GM18508 (cell line): ENCODE results near the gene RCN1.
"Not testable (repeated sequence)": the region's sequence is repeated elsewhere in the genome, so short reads cannot be mapped to it uniquely, and the experiment has no call there.

Experiments used
- ATAC-seq: cut with Tn5 transposase; IDR thresholded peaks from one replicate; pipeline ENCODE4 v1.9.1; 2021; ENCODE audit warnings: moderate number of reproducible peaks; ENCODE audit not compliant: insufficient read depth, unreplicated experiment

The RCN1 gene

DNA sequence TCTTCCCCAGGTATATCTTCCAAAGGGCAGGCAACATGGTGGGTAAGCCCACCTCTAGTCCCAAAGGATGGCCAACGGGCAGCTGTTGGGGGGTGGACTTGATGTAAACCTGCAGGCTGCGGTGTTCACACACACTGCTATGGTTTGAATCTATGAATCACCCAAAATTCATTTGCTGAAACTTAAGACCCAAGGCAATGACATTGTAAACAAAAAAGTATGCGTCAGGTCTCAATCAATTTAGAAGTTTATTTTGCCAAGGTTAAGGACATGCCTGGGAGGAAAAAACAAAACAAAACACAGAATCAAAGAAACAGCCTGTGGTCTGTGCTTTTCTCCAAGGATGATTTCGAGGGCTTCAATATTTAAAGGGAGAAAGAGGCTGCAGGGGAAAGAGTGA is 18.3 kb downstream of the RCN1 start:
- ATAC-seq, result no peak

DNA sequence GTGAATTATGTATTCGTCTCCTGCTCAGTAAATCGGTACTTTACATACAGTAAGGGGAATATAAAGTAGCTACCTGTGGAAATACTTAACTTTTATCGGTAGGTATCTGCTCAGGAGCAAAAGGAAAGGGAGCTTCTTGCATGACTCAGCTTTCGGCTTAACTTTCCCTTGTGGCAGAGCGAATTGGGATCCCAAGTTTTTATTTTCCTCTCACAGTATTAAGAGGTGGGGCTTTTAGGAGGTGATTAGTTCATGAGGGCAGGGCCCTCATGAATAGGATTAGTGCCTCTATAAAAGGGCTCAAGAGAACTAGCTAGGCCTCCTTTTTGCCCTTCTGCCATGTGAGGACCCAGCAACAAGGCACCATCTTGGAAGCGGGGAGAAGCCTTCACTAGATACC is 18.7 kb downstream of the RCN1 start:
- ATAC-seq, result no peak

DNA sequence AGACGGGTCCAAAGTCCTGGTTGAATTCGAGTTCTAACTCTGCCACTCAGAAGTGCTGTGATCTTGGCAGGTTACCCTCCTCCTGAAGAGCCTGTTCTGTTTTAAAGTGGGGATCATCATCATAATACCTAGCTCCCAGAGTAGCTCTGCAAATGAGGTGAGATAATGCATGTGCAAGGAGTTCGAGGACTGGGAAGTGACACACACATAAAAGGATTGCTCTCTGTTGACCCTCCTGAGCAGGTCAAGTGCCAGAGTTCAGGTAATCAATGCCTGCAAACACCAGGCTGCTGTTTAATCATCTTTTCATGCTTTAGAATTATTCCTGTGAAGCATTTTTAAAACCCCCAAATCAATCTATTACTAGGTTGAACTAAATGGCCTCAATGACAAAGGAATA is 19.9 kb downstream of the RCN1 start:
- ATAC-seq, result no peak

DNA sequence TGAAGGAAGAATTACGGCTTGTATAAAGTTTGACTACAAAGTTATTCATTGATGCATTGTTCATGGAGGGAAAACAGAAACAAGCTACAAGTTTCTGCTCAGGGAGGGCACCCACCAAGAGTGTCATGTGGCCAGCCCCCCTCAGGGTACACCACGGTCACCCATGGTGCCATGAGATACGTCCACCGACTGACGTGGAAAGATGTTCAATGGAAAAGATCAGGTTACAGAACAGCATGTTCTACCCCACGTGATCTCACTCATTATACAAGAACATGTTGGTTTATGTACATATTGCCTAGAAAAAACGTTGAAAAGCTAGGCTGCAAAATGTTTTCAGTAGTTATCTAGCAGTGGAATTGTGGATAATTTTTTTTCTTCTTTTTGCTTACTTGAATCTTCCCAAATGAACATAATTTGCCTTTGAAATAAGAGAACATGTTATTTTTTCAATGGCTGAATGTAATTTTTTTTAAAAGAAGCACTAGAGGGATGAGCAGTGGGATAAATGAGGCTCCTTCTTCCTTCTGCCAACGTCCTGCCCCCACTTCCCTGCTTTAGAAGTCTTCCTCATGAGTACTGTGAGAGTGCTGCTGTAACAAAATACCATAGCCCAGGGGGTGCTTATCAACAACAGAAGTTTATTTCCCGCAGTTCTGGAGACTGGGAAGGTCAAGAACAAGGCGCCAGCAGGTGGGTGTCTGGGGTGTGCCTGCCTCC is 22.5 kb downstream of the RCN1 start:
- no peak for ATAC-seq

DNA sequence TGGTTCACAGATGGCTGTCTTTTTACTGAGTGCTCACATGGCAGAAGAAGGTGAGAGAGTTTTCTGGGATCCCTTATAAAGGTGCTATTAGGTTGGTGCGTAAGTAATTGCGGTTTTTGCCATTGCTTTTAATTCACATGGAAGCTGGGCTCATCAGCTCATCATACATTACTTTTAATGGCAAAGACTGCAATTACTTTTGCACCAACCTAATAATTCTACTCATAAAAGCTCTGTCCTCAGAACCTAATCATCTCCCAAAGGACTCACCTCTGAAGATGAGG is 23.0 kb downstream of the RCN1 start:
- no peak for ATAC-seq

DNA sequence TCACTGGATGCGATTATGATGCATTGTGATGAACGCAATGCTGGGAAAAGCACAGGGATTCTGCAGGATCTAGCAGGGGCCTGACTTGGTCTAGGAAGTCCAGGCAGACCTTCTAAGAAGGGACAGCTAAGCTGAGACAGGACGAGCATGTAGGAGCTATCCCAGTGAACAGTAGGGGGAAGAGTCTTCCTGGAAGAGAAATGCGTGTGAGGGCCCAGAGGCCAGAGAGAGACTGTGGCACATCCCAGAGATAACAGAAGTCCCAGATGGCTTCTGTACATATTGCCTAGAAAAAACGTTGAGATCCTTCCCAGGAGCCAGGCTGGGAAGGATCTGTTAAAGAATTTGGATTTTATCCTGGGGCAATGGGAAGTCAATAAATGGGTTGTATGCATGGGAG is 24.6 kb downstream of the RCN1 start:
- ATAC-seq, result no peak

DNA sequence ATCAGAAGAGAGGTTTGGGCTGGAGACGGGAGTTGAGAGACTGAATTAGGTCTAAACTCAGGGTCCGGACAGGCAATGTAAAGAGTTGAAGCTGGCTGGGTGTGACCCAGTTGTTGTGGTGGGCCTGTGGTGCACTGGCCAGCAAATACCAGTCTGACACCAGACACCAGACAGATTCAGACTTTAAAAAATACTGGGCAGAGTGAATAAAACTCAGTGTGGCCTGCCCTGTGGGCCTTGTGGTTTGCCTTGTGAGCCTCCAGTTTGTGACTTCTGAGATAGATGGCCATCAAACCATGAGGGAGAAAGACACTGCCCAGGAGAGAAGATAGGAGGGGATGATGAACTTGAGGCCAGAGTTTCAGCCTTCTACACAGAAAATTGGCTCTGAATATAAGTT is 25.8 kb downstream of the RCN1 start:
- ATAC-seq, result no peak

DNA sequence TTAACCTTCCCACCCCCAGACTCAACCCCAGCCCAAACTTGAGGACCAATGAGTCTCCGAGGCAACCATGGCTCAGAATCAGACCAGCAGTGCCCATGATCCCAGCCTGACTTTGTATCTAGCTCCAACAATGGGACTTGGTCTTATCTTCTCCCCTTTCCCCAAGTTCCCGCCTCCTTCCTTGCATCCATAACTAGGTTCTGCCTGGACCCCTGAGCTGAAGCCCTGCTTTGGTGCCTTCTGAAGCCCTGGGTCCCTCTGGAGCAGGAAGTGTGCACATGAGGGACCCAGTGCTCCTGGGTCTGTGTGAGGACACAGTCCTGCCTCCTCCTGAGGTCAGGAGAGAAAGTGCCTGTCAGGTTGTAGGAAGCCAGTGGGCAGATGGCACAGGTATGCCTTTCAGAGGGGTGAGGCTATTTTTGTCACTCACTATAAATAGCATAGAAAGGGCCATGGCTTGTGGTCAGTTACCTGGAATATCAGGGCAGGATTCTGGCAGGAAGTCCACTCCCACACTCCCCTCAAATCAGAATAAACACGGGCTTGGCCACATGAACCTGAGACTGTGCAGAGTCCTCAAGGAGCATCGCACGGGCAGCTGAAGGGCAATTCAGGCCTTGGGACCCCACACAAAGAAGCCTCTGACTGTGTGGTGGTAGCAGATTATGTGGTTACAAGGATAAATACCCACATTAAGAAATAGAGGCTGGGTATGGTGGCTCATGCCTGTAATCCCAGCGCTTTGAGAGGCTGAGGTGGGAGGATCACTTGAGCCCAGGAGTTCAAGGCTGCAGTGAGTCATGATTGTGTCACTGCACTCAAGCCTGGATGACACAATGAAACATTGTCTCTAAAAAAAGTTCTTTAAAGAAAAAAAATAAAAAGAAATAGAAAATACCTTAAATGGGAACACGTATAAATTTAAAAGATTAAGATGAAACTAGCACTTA is 27.4 kb downstream of the RCN1 start:
- no peak for ATAC-seq

DNA sequence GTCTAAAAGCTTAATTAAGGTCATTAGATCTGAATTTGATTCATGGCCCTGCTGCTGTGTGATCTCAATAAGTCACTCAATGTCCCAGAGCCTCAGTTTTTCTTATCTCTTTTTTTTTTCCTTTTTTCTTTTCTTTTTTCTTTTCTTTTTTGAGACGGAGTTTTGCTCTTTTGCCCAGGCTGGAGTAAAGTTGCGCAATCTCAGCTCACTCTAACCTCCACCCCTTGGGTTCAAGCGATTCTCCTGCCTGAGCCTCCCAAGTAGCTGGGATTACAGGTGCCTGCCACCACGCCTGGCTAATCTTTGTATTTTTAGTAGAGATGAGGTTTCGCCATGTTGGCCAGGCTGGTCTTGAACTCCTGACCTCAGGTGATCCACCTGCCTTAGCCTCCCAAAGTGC is 28.3 kb downstream of the RCN1 start:
- not testable (repeated sequence) for ATAC-seq

DNA sequence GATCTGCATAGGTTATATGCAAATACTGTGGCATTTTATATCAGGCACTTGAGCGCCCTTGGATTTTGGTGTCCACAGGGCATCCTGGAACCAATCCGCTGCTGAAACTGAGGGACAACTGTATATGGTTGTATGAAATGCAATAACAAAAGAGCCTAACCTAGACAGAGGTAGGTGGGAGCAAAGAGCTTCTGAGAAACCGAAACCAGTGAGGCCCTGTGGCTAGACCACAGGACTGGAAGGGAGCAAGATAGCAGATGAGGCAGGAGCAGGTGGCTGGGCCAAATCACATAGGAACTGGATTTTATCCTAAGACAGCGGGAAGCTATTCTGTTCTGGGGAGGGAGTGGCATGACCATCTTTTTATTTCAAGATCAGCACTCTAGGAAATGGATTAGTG is 30.1 kb downstream of the RCN1 start:
- ATAC-seq, result no peak

DNA sequence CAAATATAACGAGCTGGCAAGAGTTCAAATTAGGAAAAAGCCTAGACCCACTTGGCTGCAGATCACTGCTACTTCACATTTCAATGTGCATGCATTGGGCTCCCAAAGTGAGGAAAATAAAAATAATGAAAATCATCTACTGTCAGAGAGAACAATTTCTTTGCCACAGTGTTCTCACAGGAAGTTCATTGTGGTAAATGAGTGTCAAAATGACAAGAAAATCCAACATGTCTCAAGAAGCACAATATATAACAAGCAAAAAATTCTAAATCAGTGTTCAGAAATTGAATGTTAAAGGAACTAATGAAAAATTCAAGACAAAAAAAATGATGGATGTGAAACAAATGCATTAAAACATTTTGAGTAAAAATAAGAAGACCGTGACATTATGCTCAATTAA is 31.3 kb downstream of the RCN1 start:
- ATAC-seq, result no peak

DNA sequence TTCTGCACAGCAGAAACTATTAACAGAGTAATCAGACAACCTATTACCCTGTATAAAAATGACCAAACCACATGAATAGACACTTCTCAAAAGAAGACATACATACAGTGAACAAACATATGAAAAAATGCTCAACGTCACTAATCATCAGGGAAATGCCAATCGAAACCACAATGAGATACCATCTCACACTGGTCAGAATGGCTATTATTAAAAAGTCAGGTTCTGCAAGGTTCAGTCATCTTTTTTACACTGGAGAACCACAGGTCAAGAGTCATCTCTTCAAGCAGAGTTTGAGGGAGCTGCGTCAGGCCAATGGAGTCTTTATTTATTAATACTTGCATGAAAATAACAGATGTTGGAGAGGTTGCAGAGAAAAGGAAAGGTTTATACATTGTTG is 40.4 kb downstream of the RCN1 start:
- ATAC-seq, result no peak

DNA sequence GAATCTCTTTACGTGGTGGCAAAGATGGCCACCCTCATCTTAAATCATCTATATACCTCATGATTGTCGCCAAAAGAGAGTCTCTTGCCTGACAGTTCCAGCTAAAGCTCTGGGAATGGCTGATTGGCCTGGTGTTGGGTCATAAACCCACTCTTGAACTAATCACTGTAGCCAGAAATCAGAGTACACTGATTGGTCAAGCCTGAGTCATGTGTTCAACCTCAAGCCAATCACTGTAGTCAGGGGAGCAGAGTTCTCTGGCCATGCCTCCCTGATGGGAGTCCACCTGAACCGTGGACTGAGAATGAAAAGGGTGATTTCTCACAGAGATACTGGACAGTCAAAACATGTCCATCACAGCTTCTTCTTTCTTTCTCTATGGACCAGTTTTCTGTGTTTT is 45.8 kb downstream of the RCN1 start:
- no peak for ATAC-seq

DNA sequence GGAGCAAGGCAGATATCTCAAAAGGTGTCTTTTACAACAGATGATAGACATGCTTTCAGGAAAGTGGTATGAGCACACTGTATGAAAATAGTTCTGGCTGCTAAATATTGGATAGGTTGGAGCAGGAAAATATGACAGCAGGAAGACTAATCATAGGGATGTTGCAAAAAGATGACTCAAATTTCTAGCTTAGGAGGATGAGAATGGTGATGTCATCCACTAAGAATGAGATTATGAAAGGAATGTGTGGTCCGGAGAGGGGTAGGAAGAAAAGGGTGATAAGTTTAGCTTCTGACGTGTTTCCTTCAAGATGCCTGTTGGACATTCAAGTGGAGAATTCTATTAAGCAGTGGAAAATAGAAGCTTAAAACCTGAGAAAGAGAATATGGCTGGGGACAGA is 46.4 kb downstream of the RCN1 start:
- ATAC-seq, result no peak

DNA sequence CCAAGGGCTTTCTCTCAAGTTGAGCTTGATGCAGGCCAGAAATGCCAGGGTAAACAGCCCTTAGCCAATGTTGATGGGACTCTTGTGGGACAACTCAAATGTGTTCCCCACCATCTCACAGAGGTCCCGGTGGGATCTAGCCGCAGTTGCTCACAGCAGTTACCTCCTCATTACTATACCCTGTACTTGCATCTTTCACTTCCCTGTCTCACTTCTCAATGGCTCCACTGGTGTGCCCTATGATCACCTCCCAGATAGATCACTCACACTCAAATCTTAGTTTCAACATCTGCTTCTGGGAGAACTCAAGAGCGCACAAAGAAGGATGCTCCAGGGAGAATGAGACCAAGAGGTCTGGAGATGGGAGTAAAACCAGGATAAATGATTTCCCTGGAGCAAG is 47.0 kb downstream of the RCN1 start:
- no peak for ATAC-seq

DNA sequence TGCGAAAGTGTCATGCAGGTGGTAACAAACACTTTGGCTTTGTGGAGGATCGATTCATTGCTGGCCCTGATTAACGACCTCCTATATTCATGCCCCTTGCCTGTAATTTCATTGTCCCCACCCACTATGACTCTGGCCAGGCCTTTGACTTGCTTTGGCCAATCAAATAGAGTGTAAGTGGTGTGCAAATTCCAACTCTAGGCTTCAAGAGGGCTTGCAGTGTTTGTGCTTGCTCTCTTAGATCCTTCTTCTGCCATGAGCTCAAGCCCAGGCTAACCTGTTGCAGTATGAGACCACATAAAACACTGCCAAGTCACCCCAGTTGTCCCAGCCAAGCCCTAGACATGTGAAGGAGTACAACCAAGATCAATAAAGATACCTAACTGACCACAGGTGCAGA is 48.0 kb downstream of the RCN1 start:
- no peak for ATAC-seq

DNA sequence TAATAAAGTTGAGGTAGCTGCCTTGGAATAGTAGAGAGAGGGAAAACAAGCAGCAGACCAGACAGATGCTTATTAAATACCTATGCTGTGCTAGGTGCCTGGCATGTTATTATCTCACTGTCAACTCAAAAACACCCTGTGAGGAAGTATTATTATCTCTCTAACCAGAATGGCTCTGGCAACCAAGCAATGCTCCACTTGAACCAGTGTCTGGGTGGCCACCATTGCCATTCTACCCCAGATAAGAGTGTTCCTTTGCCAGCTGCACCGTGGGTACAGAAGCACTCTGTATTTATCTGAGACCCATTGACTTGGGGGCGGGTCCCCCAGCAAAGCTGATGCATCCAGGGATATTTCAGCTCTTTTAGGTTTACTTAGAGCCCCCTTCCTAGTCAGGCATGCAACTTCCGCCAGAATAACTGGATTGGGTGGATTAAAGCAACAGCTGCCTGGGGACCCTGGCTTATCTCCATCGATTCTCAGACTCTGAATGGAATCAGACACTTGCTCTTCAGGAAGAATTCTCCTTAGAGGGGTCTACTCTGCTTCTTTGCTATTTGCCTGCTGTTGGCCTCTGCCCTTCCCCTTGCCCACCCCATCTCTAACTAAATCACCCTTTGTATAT is 49.1 kb downstream of the RCN1 start:
- ATAC-seq, result no peak

DNA sequence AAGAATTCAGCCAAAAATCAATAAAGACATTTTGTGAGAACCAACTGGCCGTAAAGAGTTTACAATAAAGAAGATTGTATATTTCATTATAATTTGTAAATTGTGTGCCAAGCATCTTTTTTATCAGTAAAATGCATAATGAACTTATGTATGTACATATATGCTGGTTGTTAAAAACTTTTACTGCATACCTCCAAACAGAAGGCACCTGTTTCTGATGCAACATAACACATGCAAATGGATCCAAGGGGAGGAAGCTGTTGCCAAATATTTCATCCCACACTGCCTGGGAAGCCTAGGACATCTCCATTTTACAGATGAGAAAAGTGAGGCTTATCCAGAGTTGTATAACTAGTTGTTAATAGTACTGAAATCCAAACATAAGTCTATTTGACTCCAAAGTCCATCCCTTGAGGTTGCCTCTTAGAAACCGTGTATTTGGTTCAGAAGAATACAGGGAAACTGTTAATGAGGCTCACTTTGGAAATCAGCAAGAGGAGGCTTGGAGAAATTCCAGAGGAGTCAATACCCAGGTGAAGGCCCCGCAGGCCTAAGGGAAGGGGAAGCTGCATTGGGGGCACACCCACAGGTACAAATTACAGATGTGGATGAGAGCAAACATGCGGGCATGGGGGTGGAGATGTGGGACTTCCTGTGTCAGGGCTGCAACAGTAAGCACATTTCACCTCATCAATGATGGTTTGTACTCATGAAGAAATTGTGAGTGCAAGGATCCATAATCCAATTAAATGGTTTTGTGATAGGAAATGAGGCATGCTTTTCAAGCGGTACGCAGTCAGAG is 51.1 kb downstream of the RCN1 start:
- ATAC-seq, result no peak

DNA sequence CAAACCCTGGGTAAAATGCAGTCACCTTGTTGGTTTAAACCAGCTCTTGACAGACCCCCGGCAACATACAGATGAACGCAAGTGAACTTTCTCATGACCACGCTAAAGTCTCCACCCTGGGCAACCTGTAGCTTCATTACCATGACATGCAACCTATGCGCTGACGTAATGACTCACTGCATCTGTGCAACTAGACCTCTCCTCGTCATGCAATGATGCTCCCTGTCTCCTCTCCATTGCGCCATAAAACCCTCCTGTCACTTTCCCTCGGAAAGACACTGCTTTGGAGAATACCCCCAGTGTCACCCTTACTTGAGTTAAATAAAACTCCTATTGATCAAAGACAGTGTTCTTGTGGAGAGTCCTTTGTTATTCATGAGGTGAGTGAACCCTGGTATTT is 52.5 kb downstream of the RCN1 start:
- ATAC-seq, result no peak

DNA sequence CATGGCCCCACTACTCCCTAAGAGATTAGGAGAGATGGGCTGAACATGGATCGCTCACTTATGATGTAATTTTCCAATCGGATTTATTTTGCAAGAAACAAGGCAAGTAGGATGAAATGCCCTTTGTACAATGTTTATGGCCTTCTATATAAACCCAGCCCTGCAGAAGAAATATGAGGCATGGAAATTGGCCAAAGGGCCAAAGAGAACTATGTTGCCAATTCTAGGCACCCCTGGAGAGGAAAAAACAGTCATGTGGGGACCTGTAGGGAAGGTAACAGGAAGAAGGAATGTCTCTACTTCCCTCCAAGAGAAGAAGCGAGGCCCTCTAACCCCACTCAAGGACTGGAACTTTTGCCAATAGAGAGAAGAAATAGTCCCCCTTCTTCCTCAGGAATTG is 54.4 kb downstream of the RCN1 start:
- no peak for ATAC-seq

DNA sequence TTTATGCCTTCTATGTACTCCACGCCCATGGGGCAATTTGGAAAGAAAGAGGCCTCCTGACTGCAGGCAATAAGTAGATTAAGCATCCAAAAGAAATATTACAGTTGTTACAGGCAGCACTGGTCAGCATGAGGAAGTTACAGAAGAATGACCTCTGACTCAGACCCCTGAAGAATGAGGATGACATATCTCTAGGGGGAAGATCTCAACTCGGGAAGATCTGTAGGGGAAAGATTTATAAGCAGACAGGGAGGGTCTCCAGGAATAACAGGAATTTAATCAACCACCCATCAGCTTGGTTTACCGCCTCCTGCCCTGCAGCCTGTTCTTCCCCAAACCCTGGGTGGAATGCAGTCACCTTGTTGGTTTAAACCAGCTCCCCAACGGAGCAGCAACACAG is 58.0 kb downstream of the RCN1 start:
- ATAC-seq, result no peak
